SHP77 (cell line): ENCODE measurements around the gene LIG4.

Experiments used
- DNase-seq, 2 experiments: peaks; one replicate each; lab custom pipeline; 2025; lab: John Stamatoyannopoulos, UW

The LIG4 gene

GRCh38 chr13:108194435-108194936 lies 20.9 kb downstream of the LIG4 start:
- DNase-seq = no peak

DNA sequence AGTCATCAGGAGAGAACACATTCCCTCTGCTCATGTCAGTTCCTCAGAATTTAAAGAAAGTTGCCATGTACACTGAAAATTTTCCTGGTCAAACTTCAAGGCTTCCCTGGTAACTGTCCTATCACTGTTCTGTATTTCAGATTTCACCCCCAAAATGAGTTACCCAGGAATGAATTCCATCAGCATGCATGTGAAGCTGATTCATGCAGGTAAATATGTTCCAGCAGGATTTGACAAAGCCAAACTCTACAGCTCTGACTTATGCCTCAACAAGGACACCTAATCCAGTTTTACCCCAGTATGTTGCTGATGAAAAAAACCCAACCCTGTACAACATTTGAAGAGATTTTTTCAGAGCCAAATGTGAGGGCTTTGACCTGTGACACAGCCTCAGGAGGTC lies 21.5 kb downstream of the LIG4 start:
- DNase-seq = no peak

DNA sequence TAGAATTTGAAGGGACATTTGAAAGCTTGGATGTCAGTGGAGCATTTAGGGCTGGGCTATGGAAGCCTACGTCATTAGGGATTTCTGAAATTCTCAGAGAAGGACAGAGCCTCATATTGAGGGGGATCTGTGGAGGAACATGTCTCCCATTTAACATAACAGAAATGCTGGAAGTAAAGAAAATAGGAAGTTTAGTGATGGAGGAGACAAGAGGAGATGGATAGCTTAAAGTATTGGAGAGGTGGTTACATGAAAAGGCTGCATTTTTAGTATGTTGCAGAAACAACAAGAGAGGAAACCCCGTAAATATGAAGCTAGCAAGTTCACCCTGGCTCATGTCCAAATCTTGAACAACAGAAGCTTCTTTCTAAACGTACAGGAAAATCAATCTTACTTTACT lies 24.4 kb downstream of the LIG4 start:
- DNase-seq = no peak

DNA sequence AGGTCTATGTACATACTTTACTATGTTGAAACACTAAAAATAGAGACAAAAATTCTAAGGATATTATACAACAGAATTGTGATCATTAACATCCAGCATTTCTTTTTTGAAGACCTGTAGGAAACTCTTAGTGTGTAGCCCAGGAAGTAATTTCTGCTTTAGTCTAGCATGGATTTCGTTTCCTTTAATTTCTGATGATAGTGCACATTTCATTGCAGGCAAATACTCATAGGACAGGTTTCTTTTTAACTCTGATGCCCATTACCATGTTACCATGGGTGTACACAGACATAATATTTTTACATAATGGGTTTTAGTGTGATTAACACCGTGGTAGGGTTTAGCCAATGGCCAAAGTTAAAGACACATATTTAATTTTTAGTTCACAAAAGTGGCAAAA lies 27.1 kb downstream of the LIG4 start:
- DNase-seq = no peak

GRCh38 chr13:108185223-108185622 lies 30.1 kb downstream of the LIG4 start:
- DNase-seq = no peak

DNA sequence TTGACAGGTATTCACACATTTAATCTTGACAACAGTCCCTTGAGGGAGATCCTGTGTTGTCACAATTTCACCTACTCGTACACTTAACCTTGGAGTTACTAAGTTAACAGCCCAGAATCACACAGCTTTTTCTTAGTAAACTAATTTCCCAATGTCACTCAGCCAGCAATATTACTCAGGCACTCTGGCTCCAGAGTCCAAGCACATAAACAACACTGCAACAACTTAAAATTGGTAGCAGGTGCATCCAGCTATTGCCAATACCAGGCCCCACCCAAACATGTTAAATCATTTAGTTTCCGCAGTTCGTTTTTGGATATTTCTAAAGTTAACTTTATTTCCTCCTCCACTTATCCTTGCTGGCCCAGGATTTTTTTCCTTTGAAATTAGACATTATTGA lies 32.7 kb downstream of the LIG4 start:
- DNase-seq = no peak

DNA sequence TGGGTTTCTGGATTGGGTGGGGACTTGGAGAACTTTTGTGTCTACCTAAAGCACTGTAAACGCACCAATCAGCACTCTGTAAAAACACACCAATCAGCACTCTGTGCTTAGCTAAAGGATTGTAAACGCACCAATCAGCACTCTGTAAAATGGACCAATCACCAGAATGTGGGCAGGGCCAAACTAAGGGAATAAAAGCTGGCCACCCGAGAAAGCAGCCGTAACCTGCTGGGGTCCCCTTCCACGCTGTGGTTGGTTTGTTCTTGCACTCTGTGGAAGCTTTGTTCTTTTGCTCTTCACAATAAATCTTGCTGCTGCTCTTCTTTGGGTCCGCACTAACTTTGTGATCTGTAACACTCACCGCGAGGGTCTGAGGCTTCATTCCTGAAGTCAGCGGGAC lies 37.3 kb downstream of the LIG4 start:
- no peak for DNase-seq

- DNase-seq = peak; percentile 14 to 47
These were observed 38.6 kb downstream of the LIG4 start for GRCh38 chr13:108176685-108177274.

- no peak for DNase-seq
These were observed 46.4 kb downstream of the LIG4 start for GRCh38 chr13:108168929-108169328.

DNA sequence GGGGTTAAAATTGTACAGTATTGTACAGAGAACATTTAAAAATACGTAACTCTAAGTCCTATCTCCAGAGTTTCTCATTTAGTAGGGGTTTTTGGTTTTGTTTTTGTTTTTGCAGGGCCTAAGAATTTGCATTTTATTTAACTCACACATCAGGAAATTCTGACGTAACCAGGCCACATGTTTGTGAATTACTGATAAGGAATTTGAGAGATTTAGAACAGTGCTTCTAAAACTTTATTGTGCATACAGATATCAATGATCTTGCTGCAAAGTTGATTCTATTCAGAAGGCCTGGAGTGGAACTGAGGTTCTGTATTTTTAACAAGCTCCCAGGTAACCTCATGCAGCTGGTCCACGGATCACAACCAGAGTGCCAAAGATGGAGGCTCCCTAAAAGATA lies 49.3 kb downstream of the LIG4 start:
- no peak for DNase-seq

GRCh38 chr13:108158746-108159145 lies 56.6 kb downstream of the LIG4 start:
- DNase-seq = no peak
